ENCODE results near the gene FAM229A.

The FAM229A gene

DNA sequence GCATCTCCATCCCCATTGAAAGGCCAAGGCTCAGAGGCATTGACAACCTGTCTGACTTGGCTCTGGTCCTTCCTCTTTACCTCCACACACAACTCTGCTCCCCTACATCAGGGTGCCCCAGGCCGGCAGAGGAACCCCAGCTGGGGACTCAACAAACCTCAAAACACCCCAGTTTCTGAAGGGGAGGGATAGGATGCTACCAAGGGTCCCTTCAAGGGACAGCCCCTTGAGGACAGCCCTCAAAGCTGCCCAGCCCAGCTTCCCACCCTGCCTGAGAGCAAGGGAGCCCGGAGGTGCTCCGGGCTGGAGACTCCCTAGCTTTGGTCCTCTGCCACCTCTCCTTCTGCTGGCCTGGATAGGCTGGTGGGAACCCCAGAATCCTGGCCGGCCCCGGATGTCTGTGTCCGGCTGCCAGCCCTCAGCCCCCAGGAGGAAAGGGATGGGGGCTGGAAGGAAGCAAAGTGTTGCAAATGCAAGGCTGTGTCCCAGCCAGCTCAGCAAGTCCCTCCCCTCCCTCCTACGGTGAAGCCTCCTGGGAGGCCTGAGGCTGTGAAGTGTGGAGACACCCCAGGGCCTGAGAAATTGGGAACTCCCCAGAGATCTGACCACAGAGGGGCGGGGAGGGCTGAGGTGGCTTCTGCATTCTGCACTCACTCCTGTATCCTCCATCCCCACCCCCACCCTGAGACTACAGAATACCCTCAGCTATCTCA is 25.2 kb downstream of the FAM229A start:
- H2AFZ ChIP-seq (ENCODE audit: low read length) = no peak overlapping the region
- peaks cover 2% of the 10 kb centered on the region for H3K79me1 ChIP-seq (ENCODE audit: low read depth, low read length)
- peak overlapping the region; percentile 1 for H3K18ac ChIP-seq (ENCODE audit: low read length)
- H3K27ac ChIP-seq (replicated peaks; ENCODE audit: low read length) = no peak overlapping the region
- no peak overlapping the region for H3K14ac ChIP-seq (ENCODE audit: low read length)
- H3K9me3 ChIP-seq (replicated peaks in 1 of 2; ENCODE audit: control insufficient read depth in 2 of 2, insufficient read depth in 1 of 2, low read depth in 1 of 2, low read length in 2 of 2) = no peaks in the 10 kb centered on the region
- peak overlapping the region; percentile 58 for H4K91ac ChIP-seq (ENCODE audit: low read depth, low read length, poor library complexity)
- H3K4me2 ChIP-seq (ENCODE audit: insufficient read depth, low read length, poor library complexity, severe bottlenecking) = no peak overlapping the region
- peak overlapping the region; percentile 79 for H2BK5ac ChIP-seq (ENCODE audit: low read length)
- H3K9ac ChIP-seq (ENCODE audit: low read depth, low read length, poor library complexity) = peak overlapping the region; percentile 57
- DNase-seq (ENCODE audit: low spot score) = no peak
- no peak overlapping the region for H2BK120ac ChIP-seq (ENCODE audit: low read depth, low read length)
- H3K27me3 ChIP-seq (ENCODE audit: control insufficient read depth in 3 of 3, insufficient read depth in 3 of 3, low read depth in 1 of 3, low read length in 3 of 3) = no peaks in the 10 kb centered on the region
- H3K23ac ChIP-seq (ENCODE audit: low read depth, low read length, poor library complexity) = no peak overlapping the region
- H3K4ac ChIP-seq (ENCODE audit: low read length) = peak overlapping the region; percentile 13
- H3K4me1 ChIP-seq (ENCODE audit: control insufficient read depth in 2 of 2, insufficient read depth in 1 of 2, low read depth in 1 of 2, low read length in 2 of 2) = peaks cover 33 to 38% of the 10 kb centered on the region in 2 donors
- peak overlapping the region; percentile 33 for H2BK15ac ChIP-seq (ENCODE audit: low read length)
- peak overlapping the region; percentile 69 for H2BK12ac ChIP-seq (ENCODE audit: low read length)
- H3K4me3 ChIP-seq (ENCODE audit: low read length in 2 of 2) = no peak overlapping the region
- H3K36me3 ChIP-seq (replicated peaks in 1 of 2; ENCODE audit: control insufficient read depth in 2 of 2, insufficient read depth in 2 of 2, low read length in 2 of 2) = peaks cover 23 to 30% of the 10 kb centered on the region in 2 donors
- H4K8ac ChIP-seq (ENCODE audit: low read depth, low read length) = no peak overlapping the region
- no CpG with 5 or more reads among the region's 8 CpGs for WGBS, 2 donors (ENCODE audit: extremely low coverage in 2 of 2, insufficient read length in 2 of 2, insufficient replicate concordance in 1 of 2)
- H2AK5ac ChIP-seq (ENCODE audit: low read depth, low read length) = peak overlapping the region; percentile 73

DNA sequence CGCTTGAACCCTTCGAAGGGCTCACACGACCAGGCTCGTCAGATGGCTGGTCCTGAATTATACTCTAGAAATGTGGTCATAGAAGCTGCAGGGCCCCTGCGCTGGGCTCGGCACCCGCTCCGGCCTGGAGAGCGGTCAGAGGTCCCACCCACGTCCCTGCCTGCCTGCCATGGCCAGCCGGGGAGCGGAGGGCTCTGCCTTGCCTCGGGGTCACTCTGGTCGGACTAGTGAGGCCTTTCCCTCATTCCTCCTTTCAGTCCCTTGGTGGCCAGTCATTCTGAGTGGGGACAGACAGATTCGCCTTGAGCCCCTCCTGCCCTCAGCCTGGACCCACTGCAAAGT is 25.7 kb downstream of the FAM229A start:
- Histone ChIP-seq H4K8ac (ENCODE audit: low read depth, low read length) (no peak overlapping the region), H3K4me1 (ENCODE audit: control insufficient read depth in 2 of 2, insufficient read depth in 1 of 2, low read depth in 1 of 2, low read length in 2 of 2) (peaks cover 33 to 38% of the 10 kb centered on the region in 2 donors), H3K36me3 (replicated peaks in 1 of 2; ENCODE audit: control insufficient read depth in 2 of 2, insufficient read depth in 2 of 2, low read length in 2 of 2) (peaks cover 27 to 36% of the 10 kb centered on the region in 2 donors), H4K91ac (ENCODE audit: low read depth, low read length, poor library complexity) (no peak overlapping the region), H3K9ac (ENCODE audit: low read depth, low read length, poor library complexity) (no peak overlapping the region), H3K23ac (ENCODE audit: low read depth, low read length, poor library complexity) (peak overlapping the region; percentile 95), H3K14ac (ENCODE audit: low read length) (no peak overlapping the region), H3K4me2 (ENCODE audit: insufficient read depth, low read length, poor library complexity, severe bottlenecking) (peak overlapping the region; percentile 70), H3K9me3 (replicated peaks in 1 of 2; ENCODE audit: control insufficient read depth in 2 of 2, insufficient read depth in 1 of 2, low read depth in 1 of 2, low read length in 2 of 2) (peaks cover 0 to under 1% of the 10 kb centered on the region in 2 donors), H3K27me3 (ENCODE audit: control insufficient read depth in 3 of 3, insufficient read depth in 3 of 3, low read depth in 1 of 3, low read length in 3 of 3) (no peaks in the 10 kb centered on the region), H3K4ac (ENCODE audit: low read length) (no peak overlapping the region), H2AFZ (ENCODE audit: low read length) (peak overlapping the region; percentile 87), H3K79me1 (ENCODE audit: low read depth, low read length) (peaks cover 2% of the 10 kb centered on the region), H3K27ac (replicated peaks; ENCODE audit: low read length) (peak overlapping the region; percentile 9), H2BK5ac (ENCODE audit: low read length) (no peak overlapping the region), H2AK5ac (ENCODE audit: low read depth, low read length) (peak overlapping the region; percentile 73), H2BK15ac (ENCODE audit: low read length) (peak overlapping the region; percentile 66), H3K4me3 (ENCODE audit: low read length in 2 of 2) (peak overlapping the region; percentile 43 to 82), H3K18ac (ENCODE audit: low read length) (peak overlapping the region; percentile 66), H2BK12ac (ENCODE audit: low read length) (no peak overlapping the region), H2BK120ac (ENCODE audit: low read depth, low read length) (no peak overlapping the region)
- WGBS, 2 donors (ENCODE audit: extremely low coverage in 2 of 2, insufficient read length in 2 of 2, insufficient replicate concordance in 1 of 2) = no CpG with 5 or more reads among the region's 15 CpGs
- DNase-seq (ENCODE audit: low spot score) = no peak

DNA sequence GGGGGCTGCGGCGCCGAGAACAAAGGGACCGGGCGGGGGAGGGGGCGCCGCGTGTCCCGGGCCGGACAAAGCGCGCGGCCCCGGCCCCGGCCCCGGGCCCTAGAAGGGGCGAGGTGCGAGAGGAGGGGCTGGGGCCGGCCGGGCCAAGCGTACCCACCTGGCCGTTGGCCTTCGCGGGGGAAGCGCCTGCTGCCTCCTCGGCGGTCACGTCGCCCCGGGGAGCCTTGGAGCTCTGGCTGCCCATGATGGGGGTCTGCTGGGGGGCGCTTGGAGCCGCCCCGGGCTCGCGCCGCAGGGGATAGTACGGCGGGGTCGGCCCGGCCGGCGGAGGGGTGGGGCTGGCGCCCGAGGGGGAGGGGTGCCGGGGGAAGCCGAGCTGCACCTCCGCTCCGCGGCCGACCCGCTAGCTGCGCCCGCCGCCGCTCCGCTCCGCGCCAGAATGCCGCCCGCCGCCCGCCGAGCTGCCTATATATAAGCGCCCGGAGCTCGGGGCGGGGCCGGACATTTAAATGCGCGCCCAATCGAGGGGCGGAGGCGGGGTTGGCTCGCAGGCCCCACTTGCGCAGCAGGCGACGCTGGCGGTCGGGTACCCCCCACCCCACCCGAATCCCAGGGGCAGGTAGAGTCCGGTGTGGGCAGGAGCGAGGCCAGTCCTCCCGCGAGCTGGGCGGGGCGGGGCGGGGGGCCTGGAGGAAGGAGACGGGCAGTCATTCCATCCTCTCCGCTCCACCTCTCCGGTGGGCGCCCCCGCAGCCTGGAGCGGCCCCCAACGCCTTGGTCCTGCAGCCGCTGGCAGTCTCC is 26.3 kb downstream of the FAM229A start, which contains the start of gene MARCKSL1:
TSS of gene MARCKSL1 (minus strand) at position 444 of the 801 bp plus-strand sequence. CDS start at position 244, 200 bp downstream.
- WGBS, 2 donors (ENCODE audit: extremely low coverage in 2 of 2, insufficient read length in 2 of 2, insufficient replicate concordance in 1 of 2) = no CpG with 5 or more reads among the region's 95 CpGs
- Histone ChIP-seq H2BK12ac (ENCODE audit: low read length) (no peak within 1 kb of the TSS), H3K4me3 (ENCODE audit: low read length in 2 of 2) (peak within 1 kb of the TSS; percentile 82 to 98), H3K79me1 (ENCODE audit: low read depth, low read length) (peaks cover 2% of the 10 kb centered on the region), H4K8ac (ENCODE audit: low read depth, low read length) (no peak within 1 kb of the TSS), H3K4ac (ENCODE audit: low read length) (peak within 1 kb of the TSS; percentile 55), H3K9ac (ENCODE audit: low read depth, low read length, poor library complexity) (peak within 1 kb of the TSS; percentile 98), H2BK5ac (ENCODE audit: low read length) (peak within 1 kb of the TSS; percentile 88), H3K4me2 (ENCODE audit: insufficient read depth, low read length, poor library complexity, severe bottlenecking) (peak within 1 kb of the TSS; percentile 72), H2AK5ac (ENCODE audit: low read depth, low read length) (peak within 1 kb of the TSS; percentile 77), H2AFZ (ENCODE audit: low read length) (peak within 1 kb of the TSS; percentile 87), H3K27me3 (ENCODE audit: control insufficient read depth in 3 of 3, insufficient read depth in 3 of 3, low read depth in 1 of 3, low read length in 3 of 3) (no peaks in the 10 kb centered on the region), H2BK120ac (ENCODE audit: low read depth, low read length) (no peak within 1 kb of the TSS), H4K91ac (ENCODE audit: low read depth, low read length, poor library complexity) (peak within 1 kb of the TSS; percentile 62), H2BK15ac (ENCODE audit: low read length) (peak within 1 kb of the TSS; percentile 66), H3K36me3 (replicated peaks in 1 of 2; ENCODE audit: control insufficient read depth in 2 of 2, insufficient read depth in 2 of 2, low read length in 2 of 2) (peaks cover 33 to 41% of the 10 kb centered on the region in 2 donors), H3K9me3 (replicated peaks in 1 of 2; ENCODE audit: control insufficient read depth in 2 of 2, insufficient read depth in 1 of 2, low read depth in 1 of 2, low read length in 2 of 2) (peaks cover 0 to 2% of the 10 kb centered on the region in 2 donors), H3K23ac (ENCODE audit: low read depth, low read length, poor library complexity) (peak within 1 kb of the TSS; percentile 95), H3K4me1 (ENCODE audit: control insufficient read depth in 2 of 2, insufficient read depth in 1 of 2, low read depth in 1 of 2, low read length in 2 of 2) (peaks cover 33 to 38% of the 10 kb centered on the region in 2 donors), H3K14ac (ENCODE audit: low read length) (peak within 1 kb of the TSS; percentile 86), H3K18ac (ENCODE audit: low read length) (peak within 1 kb of the TSS; percentile 99), H3K27ac (replicated peaks; ENCODE audit: low read length) (peak within 1 kb of the TSS; percentile 66)
- peak; percentile 86 for DNase-seq (ENCODE audit: low spot score)

DNA sequence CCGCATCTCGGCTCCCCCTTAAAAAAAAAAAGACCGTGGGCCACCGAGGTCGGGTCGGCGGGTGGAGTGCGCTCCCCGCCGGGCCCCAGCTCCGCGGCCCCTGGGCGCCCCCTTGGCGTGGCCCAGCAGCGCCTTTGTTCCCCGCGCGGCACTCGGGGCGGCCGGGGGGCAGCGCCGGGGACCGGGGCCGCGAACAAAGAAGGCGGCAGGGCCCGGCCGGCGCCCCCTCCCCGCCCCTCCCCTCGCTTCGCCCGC is 26.8 kb downstream of the FAM229A start:
- H3K9ac ChIP-seq (ENCODE audit: low read depth, low read length, poor library complexity) = no peak overlapping the region
- H2AFZ ChIP-seq (ENCODE audit: low read length) = no peak overlapping the region

More for the DNA sequence above, 26.8 kb downstream of the FAM229A start:
- Histone ChIP-seq H2AK5ac (ENCODE audit: low read depth, low read length) (peak overlapping the region; percentile 77), H4K91ac (ENCODE audit: low read depth, low read length, poor library complexity) (no peak overlapping the region), H2BK15ac (ENCODE audit: low read length) (no peak overlapping the region), H2BK120ac (ENCODE audit: low read depth, low read length) (no peak overlapping the region), H3K4me1 (ENCODE audit: control insufficient read depth in 2 of 2, insufficient read depth in 1 of 2, low read depth in 1 of 2, low read length in 2 of 2) (peaks cover 33 to 38% of the 10 kb centered on the region in 2 donors), H3K27ac (replicated peaks; ENCODE audit: low read length) (peak overlapping the region; percentile 66), H3K23ac (ENCODE audit: low read depth, low read length, poor library complexity) (no peak overlapping the region), H3K27me3 (ENCODE audit: control insufficient read depth in 3 of 3, insufficient read depth in 3 of 3, low read depth in 1 of 3, low read length in 3 of 3) (no peaks in the 10 kb centered on the region), H3K14ac (ENCODE audit: low read length) (no peak overlapping the region), H3K4me2 (ENCODE audit: insufficient read depth, low read length, poor library complexity, severe bottlenecking) (peak overlapping the region; percentile 72), H4K8ac (ENCODE audit: low read depth, low read length) (no peak overlapping the region), H3K4ac (ENCODE audit: low read length) (no peak overlapping the region), H3K79me1 (ENCODE audit: low read depth, low read length) (peaks cover 2% of the 10 kb centered on the region), H3K4me3 (ENCODE audit: low read length in 2 of 2) (peak overlapping the region; percentile 82 to 98), H3K18ac (ENCODE audit: low read length) (peak overlapping the region; percentile 95), H3K36me3 (replicated peaks in 1 of 2; ENCODE audit: control insufficient read depth in 2 of 2, insufficient read depth in 2 of 2, low read length in 2 of 2) (peaks cover 36 to 47% of the 10 kb centered on the region in 2 donors), H2BK5ac (ENCODE audit: low read length) (peak overlapping the region; percentile 88), H3K9me3 (replicated peaks in 1 of 2; ENCODE audit: control insufficient read depth in 2 of 2, insufficient read depth in 1 of 2, low read depth in 1 of 2, low read length in 2 of 2) (peaks cover 0 to 2% of the 10 kb centered on the region in 2 donors), H2BK12ac (ENCODE audit: low read length) (no peak overlapping the region)
- no CpG with 5 or more reads among the region's 34 CpGs for WGBS, 2 donors (ENCODE audit: extremely low coverage in 2 of 2, insufficient read length in 2 of 2, insufficient replicate concordance in 1 of 2)
- no peak for DNase-seq (ENCODE audit: low spot score)

Data from neuronal stem cell (in vitro differentiated cells).